H1 (cell line): Measurements from ENCODE around the gene C3. TPM values are rescaled to one million over a fixed set of nuclear protein-coding genes. Genes with fewer than 3 reads are reported as not detected.
A peak's percentile ranks its signal among the peaks of the same experiment; 100 is the strongest.

ENCODE experiments used
- SIX5 ChIP-seq: IDR thresholded peaks from 2 replicates; pipeline ENCODE4 v1.6.1; 2011; ENCODE audit warnings: mild to moderate bottlenecking, low read depth, low read length
- YY1 ChIP-seq: IDR thresholded peaks from 2 replicates; pipeline ENCODE4 v1.6.1; 2011; ENCODE audit warnings: low read depth, mild to moderate bottlenecking, low read length
- polyA plus RNA-seq, 7 experiments: library from polyadenylated mRNA; depleted of rRNA in 3 of 7; stranded (reverse) in 5 of 7; unstranded in 2 of 7; fragments of >200 nt in 5 of 7; fragments of 200-250 nt in 2 of 7; gene quantifications; 1 replicate in 5 of 7; 2 replicates in 1 of 7; 4 replicates in 1 of 7; pipeline versions ENCODE4 v1.2.1 to v1.2.3, GENCODE V29; 2011 to 2013; ENCODE audit warnings: missing spikeins in 2 of 7, mixed read lengths in 2 of 7
- total RNA-seq: library from RNA; stranded (reverse); fragmentation: NEBNext Ultra II Directional; extraction: Animal tissue kit (Norgen Biotek cat#: 25700); gene quantifications from 2 replicates; pipeline ENCODE4 v1.2.1, GENCODE V29; 2021
- TF ChIP-seq, protein P1 (sequence below): IDR thresholded peaks from 2 replicates; pipeline ENCODE4 v1.6.1; 2012; ENCODE audit warnings: inconsistent platforms

Gene C3
- total and polyA plus RNA-seq, 2 of the 8 experiments (the other 6 are each of a cell fraction or from before 2014, with no cell fraction given), result 6.4 to 12.8 TPM

DNA sequence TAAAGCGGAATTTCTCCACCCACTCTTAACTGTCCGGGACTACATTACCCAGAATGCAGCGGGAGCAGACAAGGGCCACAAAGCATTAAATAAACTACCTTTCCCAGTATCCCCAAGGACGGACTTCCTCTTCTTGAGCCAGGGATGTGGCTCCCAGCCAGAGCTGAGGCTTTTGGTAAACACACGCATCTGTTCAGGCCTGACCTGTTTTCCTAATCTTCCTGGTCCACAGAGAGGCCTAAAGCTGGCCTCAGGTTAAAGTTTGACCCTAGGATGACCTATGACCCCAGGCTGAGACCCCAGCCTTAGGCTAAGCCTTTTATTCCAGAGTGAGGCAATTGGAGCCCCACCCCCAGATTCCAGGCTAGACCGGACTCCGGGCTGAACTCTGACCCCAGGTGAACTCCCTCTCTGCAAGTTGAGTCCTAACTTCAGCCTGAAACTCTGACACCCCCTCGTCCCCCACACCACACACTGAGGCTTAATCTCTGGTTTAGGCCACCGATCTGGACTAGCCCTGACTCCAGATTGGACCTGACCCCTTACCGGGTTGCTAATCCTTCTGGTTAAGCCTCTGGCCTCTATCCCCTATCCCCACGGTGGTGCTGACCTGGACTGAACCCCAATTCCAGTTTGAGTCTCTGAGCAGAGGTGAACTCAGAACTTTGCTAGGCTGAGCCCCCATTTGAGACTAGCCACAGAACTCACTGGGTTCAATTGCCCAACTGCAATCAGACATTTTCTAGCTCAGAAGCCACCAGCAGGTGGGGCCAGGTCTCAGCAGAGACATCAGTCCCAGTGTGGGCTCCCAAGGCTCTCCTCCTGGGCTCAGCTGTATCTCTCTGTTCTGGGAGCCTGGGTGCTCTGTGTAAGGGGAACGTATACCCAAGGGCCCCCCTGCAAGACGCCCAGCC is 17.7 kb upstream of the C3 start (continued):
- TF ChIP-seq YY1 (0 out of 2 replicates have a peak, but pooled peaks have one; percentile 35), SIX5 (peak; percentile 96)
- TF ChIP-seq, protein P1, sequence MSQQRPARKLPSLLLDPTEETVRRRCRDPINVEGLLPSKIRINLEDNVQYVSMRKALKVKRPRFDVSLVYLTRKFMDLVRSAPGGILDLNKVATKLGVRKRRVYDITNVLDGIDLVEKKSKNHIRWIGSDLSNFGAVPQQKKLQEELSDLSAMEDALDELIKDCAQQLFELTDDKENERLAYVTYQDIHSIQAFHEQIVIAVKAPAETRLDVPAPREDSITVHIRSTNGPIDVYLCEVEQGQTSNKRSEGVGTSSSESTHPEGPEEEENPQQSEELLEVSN, result no peak
- TF ChIP-seq, all 59 proteins: peak for 11
